ENCODE results near the gene WASF1.
"Not testable (repeated sequence)": the region's sequence is repeated elsewhere in the genome, so short reads cannot be mapped to it uniquely, and the experiment has no call there.

The WASF1 gene

GRCh38 chr6:110173506-110174132 lies 5.9 kb downstream of the WASF1 start:
- no peak for DNase-seq (ENCODE audit: low read depth in 2 of 2)

DNA sequence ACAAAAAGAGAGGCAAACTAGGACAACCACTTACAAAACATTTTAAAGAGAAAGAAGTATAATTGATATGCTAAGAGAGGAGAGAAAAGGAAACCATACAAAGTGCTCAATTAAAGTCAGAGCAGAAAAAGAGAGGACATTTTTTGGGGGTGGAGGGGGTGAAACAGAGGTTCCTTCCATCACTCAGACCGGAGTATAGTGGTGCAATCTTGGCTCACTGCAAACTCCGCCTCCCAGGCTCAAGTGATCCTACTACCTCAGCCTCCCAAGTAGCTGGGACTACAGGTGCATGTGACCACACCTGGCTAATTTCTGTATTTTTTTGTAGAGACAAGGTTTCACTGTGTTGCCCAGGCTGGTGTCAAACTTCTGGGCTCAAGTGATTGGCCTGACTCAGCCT lies 9.4 kb downstream of the WASF1 start:
- no peak for DNase-seq (ENCODE audit: low read depth in 2 of 2)

DNA sequence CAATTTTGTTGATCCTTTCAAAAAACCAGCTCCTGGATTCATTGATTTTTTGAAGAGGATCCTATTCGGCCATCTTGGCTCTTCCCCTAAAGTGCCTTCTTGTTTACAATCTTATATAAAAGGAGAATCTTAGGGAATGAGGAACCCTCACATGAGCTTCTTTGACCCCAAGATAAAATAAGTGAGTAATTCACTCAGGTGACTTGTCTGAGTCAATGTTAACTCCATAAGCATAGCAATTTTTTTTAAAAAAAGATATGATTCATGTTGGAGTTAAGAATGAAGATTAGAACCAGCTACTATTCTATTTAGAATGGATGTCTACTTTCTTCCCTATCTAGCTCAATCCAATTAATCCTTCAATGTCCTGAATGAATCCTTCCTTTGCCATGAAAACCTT lies 21.0 kb downstream of the WASF1 start:
- no peak for DNase-seq (ENCODE audit: low read depth in 2 of 2)

DNA sequence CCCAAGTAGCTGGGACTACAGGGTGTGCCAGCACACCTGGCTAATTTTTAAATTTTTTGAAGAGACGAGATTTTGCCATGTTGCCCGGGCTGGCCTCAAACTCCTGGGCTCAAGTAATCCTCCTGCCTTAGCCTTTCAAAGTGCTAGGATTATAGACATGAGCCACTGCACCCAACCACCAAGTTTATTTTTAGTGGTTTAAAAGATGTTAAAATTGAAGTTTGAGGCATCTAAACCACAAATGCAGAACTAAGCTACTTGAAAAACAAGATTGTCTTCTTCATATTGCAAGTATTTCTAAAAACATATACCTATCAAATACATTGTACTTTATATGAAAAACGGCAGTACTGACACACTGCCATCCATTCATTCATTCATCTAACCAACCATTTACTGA lies 31.6 kb downstream of the WASF1 start:
- no peak for DNase-seq (ENCODE audit: low read depth in 2 of 2)

DNA sequence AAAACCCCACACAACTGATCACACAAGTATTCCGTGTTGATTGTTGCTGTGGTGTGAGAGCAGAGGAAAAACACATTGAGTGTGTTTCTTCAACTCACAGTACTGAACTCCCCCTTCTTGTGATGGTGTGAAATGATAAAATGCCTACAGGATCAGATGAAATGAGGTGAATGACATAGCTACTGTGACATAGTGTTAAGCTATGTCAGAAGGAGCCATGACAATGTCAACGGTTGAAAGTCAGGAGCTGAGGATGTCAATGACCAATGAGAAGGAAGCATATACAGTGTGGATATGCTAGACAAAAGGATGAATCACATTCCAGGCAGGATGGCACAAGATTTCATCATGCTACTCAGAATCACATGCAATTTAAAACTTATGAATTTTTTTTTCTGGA lies 38.8 kb downstream of the WASF1 start:
- DNase-seq (ENCODE audit: low read depth in 2 of 2): no peak

- DNase-seq (ENCODE audit: low read depth in 2 of 2): no peak
Observed at GRCh38 chr6:110139052-110139451, 40.4 kb downstream of the WASF1 start.

- DNase-seq (ENCODE audit: low read depth in 2 of 2): no peak
Observed at GRCh38 chr6:110137924-110138887, 41.3 kb downstream of the WASF1 start.

DNA sequence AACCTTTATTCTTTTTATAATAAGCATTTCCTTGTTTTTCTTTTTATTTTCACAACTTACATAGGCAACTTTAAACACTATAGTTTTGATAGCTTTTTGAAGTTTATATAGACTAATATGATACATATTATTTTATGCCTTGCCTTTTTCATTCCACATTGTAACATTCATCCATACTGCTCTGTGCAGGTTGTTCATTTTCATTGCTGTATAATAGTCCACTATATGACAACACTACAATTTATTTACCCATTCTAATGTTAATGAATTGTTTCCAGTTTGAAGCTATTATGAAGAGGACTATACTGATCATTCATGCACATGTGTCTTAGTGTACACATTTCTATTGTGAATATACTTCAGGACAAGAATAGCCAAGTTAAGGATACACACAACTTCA lies 49.1 kb downstream of the WASF1 start:
- DNase-seq (ENCODE audit: low read depth in 2 of 2): no peak

GRCh38 chr6:110128418-110128817 lies 51.1 kb downstream of the WASF1 start:
- no peak for DNase-seq (ENCODE audit: low read depth in 2 of 2)

DNA sequence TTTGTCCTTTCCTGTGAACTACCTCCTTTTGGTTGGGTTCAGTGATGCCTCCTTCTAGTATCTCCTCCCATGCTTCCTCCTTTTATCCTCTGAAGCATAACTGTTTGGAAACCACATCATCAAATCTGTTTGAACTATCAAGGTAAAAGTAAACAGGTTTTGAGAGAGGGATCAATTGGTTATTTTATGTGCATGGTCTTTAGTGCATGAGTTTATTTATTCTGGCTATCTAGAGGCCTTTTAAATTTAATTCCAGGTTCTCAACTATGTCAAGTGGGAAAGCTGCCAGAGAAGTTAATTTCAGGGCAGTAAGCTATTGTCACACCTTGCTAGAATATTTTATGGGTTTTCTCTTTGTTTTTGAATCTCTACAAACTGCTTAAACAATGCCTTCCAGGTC lies 54.1 kb downstream of the WASF1 start:
- DNase-seq (ENCODE audit: low read depth in 2 of 2): no peak

- not testable (repeated sequence) for DNase-seq (ENCODE audit: low read depth in 2 of 2)
Observed at GRCh38 chr6:110121655-110122054, 57.8 kb downstream of the WASF1 start.

DNA sequence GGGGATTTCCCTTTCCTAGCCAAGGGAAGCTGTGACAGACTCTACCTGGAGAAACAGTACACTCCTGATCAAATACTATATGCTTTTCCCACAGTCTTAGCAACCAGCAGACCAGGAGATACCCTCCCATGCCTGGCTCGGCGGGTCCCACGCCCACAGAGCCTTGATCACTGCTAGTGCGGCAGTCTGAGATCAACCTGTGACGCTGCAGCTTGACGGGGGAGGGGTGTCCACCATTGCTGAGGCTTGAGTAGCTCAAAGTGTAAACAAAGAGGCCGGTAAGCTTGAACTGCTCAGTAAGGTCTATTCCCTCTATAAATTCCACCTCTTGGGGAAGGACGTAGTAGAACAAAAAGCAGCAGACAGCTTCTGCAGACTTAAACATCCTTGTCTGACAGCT lies 63.2 kb downstream of the WASF1 start:
- no peak for DNase-seq (ENCODE audit: low read depth in 2 of 2)

GRCh38 chr6:110114004-110114403 lies 65.5 kb downstream of the WASF1 start:
- no peak for DNase-seq (ENCODE audit: low read depth in 2 of 2)

DNA sequence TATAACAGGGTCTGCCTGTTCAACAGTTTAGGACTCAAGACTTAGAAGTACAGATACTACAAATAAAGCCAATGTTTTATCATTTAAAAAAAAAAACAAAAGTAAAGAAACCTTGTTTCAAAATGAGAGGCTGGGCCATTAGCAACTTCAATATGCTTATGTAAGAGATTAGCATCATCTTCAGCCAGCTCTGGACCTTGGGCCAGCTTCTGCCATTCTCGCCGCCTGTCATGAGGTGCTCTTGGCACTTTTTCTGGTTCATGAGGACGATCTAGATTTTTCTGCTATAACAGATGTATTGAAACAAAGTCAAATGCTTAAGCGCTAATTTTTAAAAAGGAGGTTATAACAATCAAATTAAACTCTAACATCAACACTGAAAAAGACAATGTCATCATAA lies 74.2 kb downstream of the WASF1 start:
- no peak for DNase-seq (ENCODE audit: low read depth in 2 of 2)

GRCh38 chr6:110103260-110103659 lies 76.2 kb downstream of the WASF1 start:
- no peak for DNase-seq (ENCODE audit: low read depth in 2 of 2)

DNA sequence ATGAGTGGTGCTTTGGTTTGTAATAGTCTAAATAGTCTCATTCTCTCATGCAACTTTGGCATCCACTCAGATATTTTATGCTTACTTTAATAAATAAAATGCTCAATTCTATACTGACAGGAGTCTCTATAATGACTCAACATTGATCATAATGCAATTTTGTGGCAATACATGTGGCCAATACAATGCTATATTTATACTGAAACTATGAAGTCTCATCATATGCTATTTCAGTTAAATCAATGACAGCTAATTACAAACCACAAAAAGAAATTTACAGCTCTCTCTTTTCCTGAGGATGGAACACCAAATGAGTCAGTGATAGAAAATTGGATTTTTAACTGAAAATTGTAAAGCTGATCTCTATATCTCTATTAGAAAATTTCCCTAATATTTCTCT lies 77.1 kb downstream of the WASF1 start:
- DNase-seq (ENCODE audit: low read depth in 2 of 2): no peak

DNA sequence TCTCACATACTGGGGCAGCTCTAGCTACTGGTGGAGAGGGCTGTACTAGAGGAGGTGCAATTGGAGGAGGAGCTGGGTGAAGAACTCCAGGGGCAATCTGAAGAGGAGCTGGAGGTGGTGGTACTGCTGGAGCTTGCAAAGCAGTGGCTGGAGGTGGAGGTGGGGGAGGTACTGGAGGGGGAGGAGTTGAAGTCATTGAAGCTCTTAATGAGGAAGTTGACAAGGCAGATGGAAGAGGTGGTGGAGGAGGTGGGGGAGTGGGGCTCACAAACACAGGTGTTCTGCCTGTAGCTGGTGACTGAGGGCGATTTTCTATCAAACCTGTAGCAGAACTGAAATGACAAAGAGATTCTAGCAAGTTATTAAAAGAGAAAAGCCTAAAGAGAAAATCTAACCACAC lies 77.6 kb downstream of the WASF1 start:
- DNase-seq (ENCODE audit: low read depth in 2 of 2): no peak

DNA sequence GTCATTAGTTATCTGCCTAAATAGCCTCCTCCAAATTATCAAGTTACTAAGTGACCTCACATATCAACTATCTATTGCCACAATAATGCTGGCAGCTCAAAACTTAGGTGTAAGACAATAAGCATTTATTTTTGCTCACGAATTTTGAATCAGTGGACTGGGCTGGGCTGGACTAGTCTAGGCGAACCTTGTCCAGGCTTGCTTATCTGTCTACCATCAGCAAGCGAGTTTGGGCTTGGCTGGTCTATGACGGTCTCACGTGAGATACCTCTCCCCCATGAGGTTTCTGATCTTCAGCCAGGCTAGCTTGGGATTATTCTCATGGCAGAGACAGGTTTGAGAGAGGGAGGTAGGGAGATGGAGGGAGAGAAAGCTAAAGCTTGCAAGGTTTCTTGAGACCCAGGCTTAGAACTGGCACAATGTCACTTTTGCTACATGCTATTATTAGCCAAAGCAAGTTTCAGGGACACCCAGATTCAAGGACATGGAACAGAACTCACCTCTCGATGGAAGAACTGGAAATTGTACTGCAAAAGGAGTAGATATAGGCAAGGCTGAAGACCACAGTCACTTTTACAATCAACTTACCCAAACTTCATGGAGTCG lies 80.9 kb downstream of the WASF1 start:
- DNase-seq (ENCODE audit: low read depth in 2 of 2): no peak

DNA sequence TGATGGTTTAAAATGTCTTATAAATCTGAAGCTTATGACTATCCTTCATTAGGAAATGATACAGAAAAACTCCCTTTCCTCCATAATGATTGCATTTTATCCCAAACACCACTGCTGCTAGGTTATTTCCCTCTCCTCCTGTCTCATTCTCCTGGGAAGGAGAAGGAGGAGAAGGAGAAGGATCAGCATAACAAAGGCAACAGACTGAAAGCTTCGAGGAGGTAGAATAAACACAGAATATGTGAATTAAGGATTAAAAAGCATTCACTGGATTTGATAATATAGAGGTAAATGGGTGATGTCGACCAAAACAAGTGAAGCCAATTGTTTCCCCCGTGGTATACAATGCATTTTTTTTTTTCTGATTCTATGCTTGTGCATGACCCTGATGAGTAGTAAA lies 82.0 kb downstream of the WASF1 start:
- DNase-seq (ENCODE audit: low read depth in 2 of 2): no peak

- DNase-seq (ENCODE audit: low read depth in 2 of 2): no peak
Observed at GRCh38 chr6:110095935-110096334, 83.5 kb downstream of the WASF1 start.

GRCh38 chr6:110095101-110095500 lies 84.4 kb downstream of the WASF1 start:
- DNase-seq (ENCODE audit: low read depth in 2 of 2): no peak

DNA sequence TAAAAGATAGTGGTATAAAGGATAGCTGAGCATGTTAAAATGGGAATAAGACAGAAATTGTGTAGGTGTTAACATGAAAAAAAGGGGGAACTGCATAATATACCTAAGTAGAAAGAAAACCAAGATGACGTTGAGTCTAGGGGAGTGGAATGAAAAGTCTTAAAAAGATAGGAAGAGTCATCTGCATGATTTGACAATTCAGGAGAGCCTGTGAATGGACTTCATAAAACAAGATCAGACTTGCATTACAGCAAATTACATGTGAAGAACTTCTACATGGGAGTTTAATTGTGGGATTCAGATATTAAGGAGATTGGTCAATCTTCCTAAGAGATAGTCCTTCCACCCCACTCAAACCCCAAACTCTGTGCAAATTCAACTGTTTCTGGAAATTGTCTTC lies 85.5 kb downstream of the WASF1 start:
- DNase-seq (ENCODE audit: low read depth in 2 of 2): no peak

GRCh38 chr6:110090876-110091275 lies 88.6 kb downstream of the WASF1 start:
- no peak for DNase-seq (ENCODE audit: low read depth in 2 of 2)
